GM19395 (cell line): ENCODE data around the gene CDK11A.
A peak's percentile ranks its signal among the peaks of the same experiment; 100 is the strongest.
"Not testable (repeated sequence)": the region's sequence is repeated elsewhere in the genome, so short reads cannot be mapped to it uniquely, and the experiment has no call there.

ENCODE experiments used
- ATAC-seq: cut with Tn5 transposase; IDR thresholded peaks from one replicate; pipeline ENCODE4 v1.9.1; 2021; ENCODE audit warnings: mild to moderate bottlenecking, moderate library complexity; ENCODE audit not compliant: unreplicated experiment

The CDK11A gene

GRCh38 chr1:1684031-1684681 lies 40.0 kb downstream of the CDK11A start:
- no peak for ATAC-seq

- no peak for ATAC-seq
These were observed 40.9 kb downstream of the CDK11A start for GRCh38 chr1:1683104-1683905.

- ATAC-seq = no peak
These were observed 43.3 kb downstream of the CDK11A start for GRCh38 chr1:1680912-1681273.

- ATAC-seq = no peak
These were observed 43.9 kb downstream of the CDK11A start for GRCh38 chr1:1680031-1680911.

GRCh38 chr1:1678581-1679380 lies 45.4 kb downstream of the CDK11A start:
- ATAC-seq = peak; percentile 38

- peak; percentile 63 for ATAC-seq
These were observed 46.2 kb downstream of the CDK11A start for GRCh38 chr1:1677718-1678580.

- not testable (repeated sequence) for ATAC-seq
These were observed 48.1 kb downstream of the CDK11A start for GRCh38 chr1:1676087-1676486.

GRCh38 chr1:1675218-1675617 lies 48.9 kb downstream of the CDK11A start:
- not testable (repeated sequence) for ATAC-seq

GRCh38 chr1:1674806-1675205 lies 49.4 kb downstream of the CDK11A start:
- ATAC-seq = not testable (repeated sequence)

GRCh38 chr1:1672181-1672965 lies 51.8 kb downstream of the CDK11A start:
- no peak for ATAC-seq

GRCh38 chr1:1671365-1672119 lies 52.6 kb downstream of the CDK11A start:
- ATAC-seq = no peak

- ATAC-seq = no peak
These were observed 53.3 kb downstream of the CDK11A start for GRCh38 chr1:1670866-1671265.

GRCh38 chr1:1669468-1670440 lies 54.4 kb downstream of the CDK11A start:
- ATAC-seq = no peak

- no peak for ATAC-seq
These were observed 57.6 kb downstream of the CDK11A start for GRCh38 chr1:1666526-1666925.

- ATAC-seq = no peak
These were observed 58.3 kb downstream of the CDK11A start for GRCh38 chr1:1665815-1666251.

GRCh38 chr1:1664941-1665814 lies 59.0 kb downstream of the CDK11A start:
- no peak for ATAC-seq
